Smooth muscle cell (in vitro differentiated cells): ENCODE measurements around the gene FAM229A. TPM values are rescaled to one million over a fixed set of nuclear protein-coding genes. Genes with fewer than 3 reads are reported as not detected.

Experiments used
- DNase-seq: peaks from one replicate; lab custom pipeline; 2025; ENCODE audit not compliant: unreplicated experiment; lab: John Stamatoyannopoulos, UW
- H2AFZ ChIP-seq: fragments of 200-600 bp; sonication (generic); 2 replicates; pipeline ENCODE4 v1.6.0; 2016; ENCODE audit warnings: antibody characterized with exemption, low read depth, mild to moderate bottlenecking
- H3F3A ChIP-seq: fragments of 200-600 bp; sonication (generic); 2 replicates; pipeline ENCODE4 v1.6.0; 2017; ENCODE audit warnings: antibody characterized with exemption, low read depth
- H3K27ac ChIP-seq: fragments of 200-600 bp; sonication (generic); 2 replicates; pipeline ENCODE4 v1.5.1; 2016; ENCODE audit warnings: low read depth, mild to moderate bottlenecking
- H3K27me3 ChIP-seq: fragments of 200-600 bp; sonication (generic); 2 replicates; pipeline ENCODE4 v1.6.1; 2016; ENCODE audit warnings: low read depth, mild to moderate bottlenecking
- H3K36me3 ChIP-seq: fragments of 200-600 bp; sonication (generic); 2 replicates; pipeline ENCODE4 v1.5.1; 2016; ENCODE audit warnings: low read depth
- H3K4me1 ChIP-seq: fragments of 200-600 bp; sonication (generic); 2 replicates; pipeline ENCODE4 v1.5.1; 2016; ENCODE audit warnings: low read depth
- H3K4me2 ChIP-seq: fragments of 200-600 bp; sonication (generic); 2 replicates; pipeline ENCODE4 v1.6.0; 2016; ENCODE audit warnings: mild to moderate bottlenecking
- H3K4me3 ChIP-seq: fragments of 200-600 bp; sonication (generic); 2 replicates; pipeline ENCODE4 v1.5.1; 2016; ENCODE audit warnings: mild to moderate bottlenecking
- H3K79me2 ChIP-seq: fragments of 200-600 bp; sonication (generic); 2 replicates; pipeline ENCODE4 v1.6.0; 2016; ENCODE audit warnings: low read depth, mild to moderate bottlenecking
- H3K9ac ChIP-seq: fragments of 200-600 bp; sonication (generic); 2 replicates; pipeline ENCODE4 v1.6.0; 2016; ENCODE audit warnings: low read depth
- H3K9me3 ChIP-seq: fragments of 200-600 bp; sonication (generic); replicated peaks from 2 replicates; pipeline ENCODE4 v1.5.1; 2016; ENCODE audit warnings: low read depth
- H4K20me1 ChIP-seq: fragments of 200-600 bp; sonication (generic); 2 replicates; pipeline ENCODE4 v1.6.0; 2016; ENCODE audit warnings: low read depth
- WGBS: methylation state at CpG from one replicate; pipeline ENCODE4 v1.1.7; 2016; ENCODE audit warnings: low lambda C conversion rate; 5-methylcytosine and 5-hydroxymethylcytosine counted together
- polyA plus RNA-seq: library from polyadenylated mRNA; unstranded; fragments of >200 nt; fragmentation: Nextera tagmentation; extraction: Ambion mirVana; gene quantifications from 2 replicates; pipeline ENCODE4 v1.2.1, GENCODE V29; 2016
- total RNA-seq: library from RNA; depleted of rRNA; stranded (reverse); fragments of >200 nt; gene quantifications from 2 replicates; pipeline ENCODE4 v1.2.3, GENCODE V29; 2014
- TF ChIP-seq, protein P1 (sequence below): fragments of 200-600 bp; sonication (generic); IDR thresholded peaks from 2 replicates; pipeline ENCODE4 v1.5.1; 2017; ENCODE audit warnings: borderline replicate concordance, mild to moderate bottlenecking, antibody characterized with exemption; ENCODE audit not compliant: insufficient read depth, poor library complexity, severe bottlenecking

FAM229A gene
- total and polyA plus RNA-seq, 2 experiments from 2014 or later, result 1.6 to 11.1 TPM

DNA sequence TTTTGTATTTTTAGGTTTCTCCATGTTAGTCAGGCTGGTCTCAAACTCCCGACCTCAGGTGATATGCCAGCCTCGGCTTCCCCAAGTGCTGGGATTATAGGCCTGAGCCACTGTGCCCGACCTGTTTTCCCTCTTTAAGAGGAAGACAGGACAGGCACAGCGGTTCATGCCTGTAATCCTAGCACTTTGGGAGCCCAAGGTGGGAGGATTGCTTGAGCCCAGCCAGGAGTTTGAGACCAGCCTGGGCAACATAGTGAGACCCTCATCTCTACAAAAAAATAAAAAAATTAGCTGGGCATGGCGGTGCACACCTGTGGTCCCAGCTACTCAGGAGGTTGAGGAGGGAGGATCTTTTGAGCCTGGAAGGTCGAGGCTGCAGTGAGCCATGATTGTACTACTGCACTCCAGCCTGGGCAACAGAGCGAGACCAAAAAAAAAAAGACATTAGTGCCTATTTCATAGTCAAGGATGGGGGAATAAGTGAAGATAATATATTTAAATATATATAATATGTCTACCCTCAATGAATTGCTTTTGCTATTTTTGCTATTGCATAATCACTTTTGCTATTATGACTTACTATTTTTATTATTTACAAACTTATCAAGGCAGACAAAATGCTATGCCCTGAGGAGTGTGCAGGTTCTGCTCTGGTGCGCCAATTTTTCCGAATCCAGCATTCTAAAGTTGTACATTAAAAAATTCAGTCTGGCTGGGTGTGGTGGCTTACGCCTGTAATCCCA lies 44.0 kb downstream of the FAM229A start:
- peaks cover 34% of the 10 kb centered on the region for H4K20me1 ChIP-seq
- no peaks in the 10 kb centered on the region for H3K4me1 ChIP-seq
- no peak overlapping the region for H2AFZ ChIP-seq
- no peaks in the 10 kb centered on the region for H3F3A ChIP-seq
- H3K27ac ChIP-seq, result no peak overlapping the region
- no peak overlapping the region for H3K9ac ChIP-seq
- peaks cover 13% of the 10 kb centered on the region for H3K79me2 ChIP-seq
- no peaks in the 10 kb centered on the region for H3K36me3 ChIP-seq
- TF ChIP-seq, protein P1, sequence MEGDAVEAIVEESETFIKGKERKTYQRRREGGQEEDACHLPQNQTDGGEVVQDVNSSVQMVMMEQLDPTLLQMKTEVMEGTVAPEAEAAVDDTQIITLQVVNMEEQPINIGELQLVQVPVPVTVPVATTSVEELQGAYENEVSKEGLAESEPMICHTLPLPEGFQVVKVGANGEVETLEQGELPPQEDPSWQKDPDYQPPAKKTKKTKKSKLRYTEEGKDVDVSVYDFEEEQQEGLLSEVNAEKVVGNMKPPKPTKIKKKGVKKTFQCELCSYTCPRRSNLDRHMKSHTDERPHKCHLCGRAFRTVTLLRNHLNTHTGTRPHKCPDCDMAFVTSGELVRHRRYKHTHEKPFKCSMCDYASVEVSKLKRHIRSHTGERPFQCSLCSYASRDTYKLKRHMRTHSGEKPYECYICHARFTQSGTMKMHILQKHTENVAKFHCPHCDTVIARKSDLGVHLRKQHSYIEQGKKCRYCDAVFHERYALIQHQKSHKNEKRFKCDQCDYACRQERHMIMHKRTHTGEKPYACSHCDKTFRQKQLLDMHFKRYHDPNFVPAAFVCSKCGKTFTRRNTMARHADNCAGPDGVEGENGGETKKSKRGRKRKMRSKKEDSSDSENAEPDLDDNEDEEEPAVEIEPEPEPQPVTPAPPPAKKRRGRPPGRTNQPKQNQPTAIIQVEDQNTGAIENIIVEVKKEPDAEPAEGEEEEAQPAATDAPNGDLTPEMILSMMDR, result no peak
- H3K9me3 ChIP-seq, result no peaks in the 10 kb centered on the region
- no peak overlapping the region for H3K4me2 ChIP-seq
- H3K4me3 ChIP-seq, result no peak overlapping the region
- DNase-seq, result no peak
- WGBS, result 97% methylated on average over 10 of the region's 10 CpGs
- no peaks in the 10 kb centered on the region for H3K27me3 ChIP-seq

DNA sequence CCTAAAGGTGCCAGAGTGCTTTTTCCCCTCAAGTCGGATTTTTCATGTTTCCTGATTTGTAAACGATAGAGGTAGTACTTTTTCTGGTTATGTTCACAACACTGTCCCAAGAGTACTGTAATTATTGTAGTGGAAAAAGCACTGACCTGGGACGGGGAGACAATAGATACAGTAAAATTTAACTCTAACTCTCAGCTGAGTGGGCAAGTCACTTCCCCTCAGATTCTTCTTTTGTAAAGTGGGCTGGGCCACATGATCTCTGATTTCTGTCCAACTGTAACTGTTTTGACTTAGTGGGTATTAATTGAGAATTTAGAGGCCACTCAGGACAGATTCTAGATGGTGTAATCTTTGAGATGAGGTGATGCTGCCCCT lies 45.4 kb downstream of the FAM229A start:
- H3K4me1 ChIP-seq, result no peaks in the 10 kb centered on the region
- H3K9me3 ChIP-seq, result no peaks in the 10 kb centered on the region
- no peak overlapping the region for H2AFZ ChIP-seq
- peaks cover 45% of the 10 kb centered on the region for H4K20me1 ChIP-seq
- no peak for DNase-seq
- peaks cover 27% of the 10 kb centered on the region for H3K79me2 ChIP-seq
- no peak overlapping the region for H3K27ac ChIP-seq
- no peak overlapping the region for H3K4me2 ChIP-seq
- no peaks in the 10 kb centered on the region for H3F3A ChIP-seq
- no peaks in the 10 kb centered on the region for H3K27me3 ChIP-seq
- no peak overlapping the region for H3K4me3 ChIP-seq
- no peaks in the 10 kb centered on the region for H3K36me3 ChIP-seq
- TF ChIP-seq, protein P1, result no peak
- 93% methylated on average over 3 of the region's 3 CpGs for WGBS
- H3K9ac ChIP-seq, result no peak overlapping the region

DNA sequence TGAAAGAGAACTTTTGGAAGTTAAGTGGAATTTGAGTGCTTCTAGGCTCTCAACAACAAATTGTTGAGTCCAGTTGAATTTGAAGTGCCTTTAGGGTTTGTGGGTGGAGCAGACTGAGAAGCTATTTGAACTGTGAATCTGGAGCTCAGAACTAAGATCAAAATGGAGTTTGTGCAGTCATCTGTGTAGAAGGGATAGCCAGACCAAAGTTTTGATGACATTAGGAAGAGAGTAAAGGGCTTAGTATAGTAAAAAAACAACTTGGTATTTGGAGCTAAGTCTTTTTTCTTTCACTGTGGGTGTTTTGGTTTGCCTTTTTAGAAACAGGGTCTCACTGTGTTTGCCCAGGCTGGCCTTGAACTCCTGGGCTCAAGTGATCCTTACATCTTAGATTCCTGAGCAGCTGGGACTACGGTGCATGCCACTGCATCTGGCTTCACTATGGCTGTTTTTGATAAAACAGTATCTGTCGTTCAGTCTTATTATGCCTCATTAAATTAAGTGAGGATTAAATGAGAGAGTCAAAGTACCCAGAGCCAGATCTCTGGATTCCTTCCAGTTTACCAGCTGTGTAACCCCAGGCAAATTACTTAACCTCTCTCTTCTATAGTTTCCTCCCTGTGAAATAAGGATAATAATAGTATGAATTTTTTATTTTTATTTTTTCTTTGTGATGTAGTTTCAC lies 50.4 kb downstream of the FAM229A start:
- Histone ChIP-seq H2AFZ (no peak overlapping the region), H3K9me3 (no peaks in the 10 kb centered on the region), H4K20me1 (peaks cover 83% of the 10 kb centered on the region), H3K4me2 (no peak overlapping the region), H3K4me1 (no peaks in the 10 kb centered on the region), H3K27ac (no peak overlapping the region), H3K27me3 (no peaks in the 10 kb centered on the region), H3K4me3 (no peak overlapping the region), H3K79me2 (peaks cover 64% of the 10 kb centered on the region), H3K9ac (no peak overlapping the region), H3F3A (no peaks in the 10 kb centered on the region), H3K36me3 (no peaks in the 10 kb centered on the region)
- TF ChIP-seq, protein P1, result no peak
- DNase-seq, result no peak
- WGBS, result 53% methylated on average over 2 of the region's 2 CpGs

Other genes with a start within 250 kb of the FAM229A start
- gene TXLNA, start 182.8 kb downstream of the FAM229A start, total RNA-seq, result 42.7 and 44.6 TPM in 2 replicates
- gene TXLNA, start 182.8 kb downstream of the FAM229A start, polyA plus RNA-seq, result 42.0 and 46.0 TPM in 2 replicates
- 19.9 and 41.6 TPM in 2 replicates for gene CCDC28B, start 161.9 kb downstream of the FAM229A start, total RNA-seq
- gene CCDC28B, start 161.9 kb downstream of the FAM229A start, polyA plus RNA-seq, result 58.9 and 63.9 TPM in 2 replicates
- gene IQCC, start 156.8 kb downstream of the FAM229A start, total RNA-seq, result 1.4 and 3.1 TPM in 2 replicates
- 2.4 TPM in 2 replicates for gene IQCC, start 156.8 kb downstream of the FAM229A start, polyA plus RNA-seq
- gene DCDC2B, start 153.4 kb downstream of the FAM229A start, total RNA-seq, result not detected in 2 replicates
- 0.47 TPM in 1 of 2 replicates, not detected in the other for gene DCDC2B, start 153.4 kb downstream of the FAM229A start, polyA plus RNA-seq
- 10.9 and 13.3 TPM in 2 replicates for gene TMEM234, start 140.1 kb downstream of the FAM229A start, total RNA-seq
- gene TMEM234, start 140.1 kb downstream of the FAM229A start, polyA plus RNA-seq, result 19.8 and 27.5 TPM in 2 replicates
- gene EIF3I, start 140.1 kb downstream of the FAM229A start, total RNA-seq, result 200 and 240 TPM in 2 replicates
- gene EIF3I, start 140.1 kb downstream of the FAM229A start, polyA plus RNA-seq, result 250 and 257 TPM in 2 replicates
- gene FAM167B, start 115.3 kb downstream of the FAM229A start, total RNA-seq, result 0.31 TPM in 1 of 2 replicates, not detected in the other
- 0.39 TPM in 1 of 2 replicates, not detected in the other for gene FAM167B, start 115.3 kb downstream of the FAM229A start, polyA plus RNA-seq
- 0.22 TPM in 1 of 2 replicates, not detected in the other for gene LCK, start 111.2 kb downstream of the FAM229A start, total RNA-seq
- gene LCK, start 111.2 kb downstream of the FAM229A start, polyA plus RNA-seq, result not detected in 2 replicates
- 29.3 and 40.5 TPM in 2 replicates for gene HDAC1, start 70.4 kb downstream of the FAM229A start, total RNA-seq
- gene HDAC1, start 70.4 kb downstream of the FAM229A start, polyA plus RNA-seq, result 48.8 and 51.7 TPM in 2 replicates
- 108 and 126 TPM in 2 replicates for gene MARCKSL1, start 26.3 kb downstream of the FAM229A start, total RNA-seq
- gene MARCKSL1, start 26.3 kb downstream of the FAM229A start, polyA plus RNA-seq, result 358 and 389 TPM in 2 replicates
- not detected in 2 replicates for gene TSSK3, start 54 bp upstream of the FAM229A start, total RNA-seq
- gene TSSK3, start 54 bp upstream of the FAM229A start, polyA plus RNA-seq, result 0.31 and 1.3 TPM in 2 replicates
- 57.3 and 63.4 TPM in 2 replicates for gene BSDC1, start 32.0 kb upstream of the FAM229A start, total RNA-seq
- gene BSDC1, start 32.0 kb upstream of the FAM229A start, polyA plus RNA-seq, result 45.4 and 53.7 TPM in 2 replicates
- 0.13 TPM in 2 replicates for gene ZBTB8B, start 102.6 kb upstream of the FAM229A start, total RNA-seq
- gene ZBTB8B, start 102.6 kb upstream of the FAM229A start, polyA plus RNA-seq, result 0.05 TPM in 1 of 2 replicates, not detected in the other
- gene ZBTB8A, start 176.9 kb upstream of the FAM229A start, total RNA-seq, result 8.8 and 9.9 TPM in 2 replicates
- gene ZBTB8A, start 176.9 kb upstream of the FAM229A start, polyA plus RNA-seq, result 4.2 and 5.0 TPM in 2 replicates